ENCODE measurements around the gene PRR12.

DNA sequence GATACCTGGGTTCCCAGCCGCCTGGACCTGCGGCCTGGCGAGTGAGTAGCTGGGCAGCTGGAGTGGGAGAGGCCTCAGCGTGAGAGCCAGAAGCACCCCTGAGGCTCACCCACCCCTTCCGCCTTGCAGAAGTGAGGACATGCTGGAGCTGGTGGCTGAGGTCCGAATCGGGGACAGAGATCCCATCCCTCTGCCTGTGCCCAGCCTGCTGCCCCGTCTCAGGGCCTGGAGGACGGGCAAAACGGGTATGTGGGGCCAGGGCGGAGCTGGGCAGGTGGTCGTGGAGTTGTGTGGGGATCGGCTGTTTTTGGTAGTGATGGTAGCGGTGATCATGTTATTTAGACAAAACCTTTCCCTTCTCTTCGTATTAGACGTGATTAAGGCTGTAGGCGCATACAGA, 55.6 kb downstream of the PRR12 start:
- TF ChIP-seq, protein P1, sequence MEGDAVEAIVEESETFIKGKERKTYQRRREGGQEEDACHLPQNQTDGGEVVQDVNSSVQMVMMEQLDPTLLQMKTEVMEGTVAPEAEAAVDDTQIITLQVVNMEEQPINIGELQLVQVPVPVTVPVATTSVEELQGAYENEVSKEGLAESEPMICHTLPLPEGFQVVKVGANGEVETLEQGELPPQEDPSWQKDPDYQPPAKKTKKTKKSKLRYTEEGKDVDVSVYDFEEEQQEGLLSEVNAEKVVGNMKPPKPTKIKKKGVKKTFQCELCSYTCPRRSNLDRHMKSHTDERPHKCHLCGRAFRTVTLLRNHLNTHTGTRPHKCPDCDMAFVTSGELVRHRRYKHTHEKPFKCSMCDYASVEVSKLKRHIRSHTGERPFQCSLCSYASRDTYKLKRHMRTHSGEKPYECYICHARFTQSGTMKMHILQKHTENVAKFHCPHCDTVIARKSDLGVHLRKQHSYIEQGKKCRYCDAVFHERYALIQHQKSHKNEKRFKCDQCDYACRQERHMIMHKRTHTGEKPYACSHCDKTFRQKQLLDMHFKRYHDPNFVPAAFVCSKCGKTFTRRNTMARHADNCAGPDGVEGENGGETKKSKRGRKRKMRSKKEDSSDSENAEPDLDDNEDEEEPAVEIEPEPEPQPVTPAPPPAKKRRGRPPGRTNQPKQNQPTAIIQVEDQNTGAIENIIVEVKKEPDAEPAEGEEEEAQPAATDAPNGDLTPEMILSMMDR (IDR thresholded peaks at IDR 0.05; ENCODE audit: low read length): no peak
- TF ChIP-seq EZH2 (optimal IDR thresholded peaks at IDR 0.05; ENCODE audit: low read depth, low read length) (no peak), EZH2phosphoT487 (IDR thresholded peaks at IDR 0.05; ENCODE audit: low read length) (no peak)
